ENCODE results near the gene CEP128.

GRCh38 chr14:80624581-80624980, 317.0 kb downstream of the CEP128 start:
- TF ChIP-seq TCF12 (IDR thresholded peaks at IDR 0.05): no peak
- TF ChIP-seq CTCF (IDR thresholded peaks at IDR 0.05): no peak
- no peak for TF ChIP-seq JUND (IDR thresholded peaks at IDR 0.05)
- no peak for TF ChIP-seq SMC3 (IDR thresholded peaks at IDR 0.05; ENCODE audit: low read depth, low read length)
- TF ChIP-seq RFX5 (IDR thresholded peaks at IDR 0.05; ENCODE audit: low read length): no peak
- TF ChIP-seq FOXJ3 (CRISPR knock-in tag; IDR thresholded peaks at IDR 0.05): no peak
- no peak for TF ChIP-seq POLR2AphosphoS5 (IDR thresholded peaks at IDR 0.05; ENCODE audit: low read depth, low read length)

All from SK-N-SH (cell line).